HT1080 (cell line): Measurements from ENCODE around the gene NME8. TPM values are rescaled to one million over a fixed set of nuclear protein-coding genes. Genes with fewer than 3 reads are reported as not detected.
"Not testable (repeated sequence)": the region's sequence is repeated elsewhere in the genome, so short reads cannot be mapped to it uniquely, and the experiment has no call there.

Experiments
- DNase-seq: peaks from one replicate; pipeline ENCODE4 v3.0.0-alpha.2; 2015; ENCODE audit warnings: low read depth
- polyA plus RNA-seq, 2 experiments: library from polyadenylated mRNA; depleted of rRNA; stranded (reverse); fragments of >200 nt; gene quantifications; 2 replicates each; pipeline ENCODE4 v1.2.3, GENCODE V29; 2015
- total RNA-seq: library from RNA; depleted of rRNA; stranded (reverse); fragments of >200 nt; shearing (Covaris generic); gene quantifications from 2 replicates; pipeline ENCODE4 v1.2.3, GENCODE V29; 2014; rRNA removed

The NME8 gene
- total RNA-seq, result not detected in 2 replicates
- polyA plus RNA-seq (2015; cell fraction: cytosol; rRNA removed), result not detected in 2 replicates
- not detected in 2 replicates for polyA plus RNA-seq (2015; cell fraction: nucleus; rRNA removed)

- no peak for DNase-seq
Measured at GRCh38 chr7:37848297-37848696, at the start of gene NME8. NME8 (plus strand) TSS chr7:37848597; CDS start chr7:37850267, 1,670 bp downstream.

GRCh38 chr7:37806152-37806551 is 42.2 kb upstream of the NME8 start:
- DNase-seq, result no peak

GRCh38 chr7:37812161-37812580 is 36.2 kb upstream of the NME8 start:
- DNase-seq, result not testable (repeated sequence)

GRCh38 chr7:37815671-37816371 is 32.6 kb upstream of the NME8 start:
- no peak for DNase-seq

GRCh38 chr7:37816922-37817590 is 31.3 kb upstream of the NME8 start:
- DNase-seq, result no peak

GRCh38 chr7:37817591-37817960 is 30.8 kb upstream of the NME8 start:
- no peak for DNase-seq

GRCh38 chr7:37817996-37818720 is 30.2 kb upstream of the NME8 start:
- DNase-seq, result no peak

- no peak for DNase-seq
Measured at GRCh38 chr7:37820708-37821468, 27.5 kb upstream of the NME8 start.

GRCh38 chr7:37822946-37823345 is 25.5 kb upstream of the NME8 start:
- DNase-seq, result no peak

- DNase-seq, result no peak
Measured at GRCh38 chr7:37823557-37823956, 24.8 kb upstream of the NME8 start.

- DNase-seq, result no peak
Measured at GRCh38 chr7:37825038-37825437, 23.4 kb upstream of the NME8 start.

GRCh38 chr7:37826825-37827224 is 21.6 kb upstream of the NME8 start:
- no peak for DNase-seq

GRCh38 chr7:37831244-37831643 is 17.2 kb upstream of the NME8 start:
- no peak for DNase-seq

GRCh38 chr7:37832194-37832593 is 16.2 kb upstream of the NME8 start:
- DNase-seq, result peak; percentile 17

GRCh38 chr7:37833107-37833817 is 15.1 kb upstream of the NME8 start:
- DNase-seq, result no peak

GRCh38 chr7:37833818-37834146 is 14.6 kb upstream of the NME8 start:
- DNase-seq, result no peak

- DNase-seq, result no peak
Measured at GRCh38 chr7:37853468-37853867, 5.1 kb downstream of the NME8 start.

GRCh38 chr7:37882086-37882485 is 33.7 kb downstream of the NME8 start:
- no peak for DNase-seq

GRCh38 chr7:37893359-37893758 is 45.0 kb downstream of the NME8 start:
- no peak for DNase-seq

- no peak for DNase-seq
Measured at GRCh38 chr7:37894671-37895070, 46.3 kb downstream of the NME8 start.

- DNase-seq, result no peak
Measured at GRCh38 chr7:37899712-37900247, 51.4 kb downstream of the NME8 start.
